Measurements from ENCODE around the gene NSUN6. TPM values are rescaled to one million over a fixed set of nuclear protein-coding genes. Genes with fewer than 3 reads are reported as not detected.
"Not testable (repeated sequence)": the region's sequence is repeated elsewhere in the genome, so short reads cannot be mapped to it uniquely, and the experiment has no call there.

The NSUN6 gene
- polyA plus RNA-seq, 4 donors: 17.7 to 41.0 (median 23.1) TPM

DNA sequence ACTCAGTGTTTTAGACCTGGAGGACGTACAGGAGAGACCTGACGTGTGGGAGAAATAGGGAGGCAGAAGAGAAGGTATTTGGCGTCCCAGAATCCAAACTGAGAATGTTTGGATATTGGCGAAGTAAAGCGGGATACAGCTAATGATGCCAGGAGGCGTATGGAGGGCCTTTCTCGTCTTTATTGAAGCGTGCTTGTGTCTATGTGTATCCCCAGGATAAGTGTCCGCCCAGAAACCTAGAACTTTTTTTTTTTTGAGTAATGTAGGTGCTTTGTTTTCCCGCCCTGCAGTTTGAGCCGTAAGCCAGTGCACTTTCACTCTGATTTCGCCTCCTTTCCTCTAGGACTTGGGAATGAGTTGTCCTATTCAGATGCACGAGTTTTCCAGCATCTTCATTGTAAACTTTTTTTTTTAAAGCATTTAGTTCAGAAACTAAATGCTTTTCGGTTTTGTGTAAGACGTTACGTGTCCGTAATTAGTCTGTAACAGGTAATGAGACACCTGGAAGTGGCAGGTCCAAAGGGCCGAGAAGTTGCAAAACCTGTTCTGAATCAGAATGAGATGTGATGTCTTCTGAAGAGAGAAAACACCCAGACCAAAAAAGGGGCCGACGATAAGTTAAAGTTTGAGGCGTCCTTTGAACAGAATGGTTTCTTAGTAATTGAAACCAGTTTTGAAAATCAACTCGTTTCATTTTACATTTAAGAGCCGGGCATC is 8.6 kb upstream of the NSUN6 start:
- DNase-seq (ENCODE audit: low read depth in 4 of 4, low spot score in 3 of 4): peak in 3 of 4 donors; percentile 26 to 43 (median 43)

GRCh38 chr10:18659125-18659818 is 7.9 kb upstream of the NSUN6 start, which contains the start of gene ARL5B:
TSS of gene ARL5B (plus strand) at chr10:18659431. CDS start at chr10:18659638, 207 bp downstream.
- DNase-seq (ENCODE audit: low read depth in 4 of 4, low spot score in 3 of 4): peak; percentile 92 to 96 (median 94)

- DNase-seq (ENCODE audit: low read depth in 4 of 4, low spot score in 3 of 4): no peak
Measured at GRCh38 chr10:18658271-18659124, 7.1 kb upstream of the NSUN6 start.

DNA sequence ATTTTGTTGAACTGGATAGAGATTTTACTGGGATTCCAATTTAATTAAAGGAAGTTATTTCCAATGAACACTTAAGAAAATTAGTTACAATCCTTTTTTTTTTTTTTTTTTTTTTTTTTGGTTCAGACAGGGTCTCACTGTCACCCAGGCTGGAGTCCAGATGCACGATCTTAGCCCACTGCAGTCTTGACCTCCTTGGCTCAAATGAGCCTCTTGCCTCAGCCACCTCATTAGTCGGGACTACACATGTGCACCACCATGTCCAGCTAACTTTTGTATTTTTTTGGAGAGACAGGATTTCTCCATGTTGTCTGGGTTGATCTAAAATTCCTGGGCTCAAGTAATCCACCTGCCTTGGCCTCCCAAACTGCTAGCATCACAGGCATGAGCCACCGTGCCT is 5.3 kb upstream of the NSUN6 start:
- DNase-seq (ENCODE audit: low read depth in 4 of 4, low spot score in 3 of 4): no peak

GRCh38 chr10:18653112-18653511 is 1.7 kb upstream of the NSUN6 start:
- no peak for DNase-seq (ENCODE audit: low read depth in 4 of 4, low spot score in 3 of 4)

GRCh38 chr10:18650404-18650997 is 886 bp downstream of the NSUN6 start:
- no peak for DNase-seq (ENCODE audit: low read depth in 4 of 4, low spot score in 3 of 4)

GRCh38 chr10:18649364-18649959 is 1.9 kb downstream of the NSUN6 start:
- DNase-seq (ENCODE audit: low read depth in 4 of 4, low spot score in 3 of 4): no peak

DNA sequence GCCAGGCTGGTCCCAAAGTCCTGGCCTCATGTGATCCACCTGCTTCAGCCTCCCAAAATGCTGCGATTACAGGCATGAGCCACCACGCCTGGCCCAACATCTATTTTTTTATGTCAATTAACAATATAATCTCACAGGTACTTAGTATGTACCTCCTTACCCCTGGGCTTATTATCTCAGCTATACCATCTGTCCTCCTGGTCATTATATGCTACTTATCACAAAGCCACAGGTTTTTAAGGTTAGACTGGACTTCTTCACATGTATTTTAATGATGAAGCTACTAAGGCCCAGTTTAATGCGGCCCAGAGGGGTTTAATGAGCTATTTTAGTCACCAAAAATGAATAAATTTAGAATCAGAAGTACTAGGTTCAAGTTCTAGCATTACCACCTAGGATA is 3.4 kb downstream of the NSUN6 start:
- no peak for DNase-seq (ENCODE audit: low read depth in 4 of 4, low spot score in 3 of 4)

DNA sequence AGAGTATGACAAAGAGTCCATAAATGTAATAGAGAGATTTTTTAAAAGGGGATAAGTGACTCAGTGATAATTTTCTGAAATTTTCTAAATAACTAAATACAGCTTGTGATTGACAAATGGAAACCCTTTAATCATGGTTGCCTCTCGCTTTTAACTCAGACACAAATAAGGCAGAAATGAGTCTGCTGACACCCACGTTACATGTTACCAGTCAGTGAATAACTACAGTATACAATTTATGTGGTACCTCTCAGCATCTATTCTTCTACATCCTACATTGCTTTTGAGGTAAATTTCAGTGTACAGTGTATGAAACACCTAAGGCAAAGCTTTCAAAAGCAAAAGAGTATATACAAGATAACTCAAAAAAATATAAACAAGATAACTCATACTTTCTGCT is 4.2 kb downstream of the NSUN6 start:
- DNase-seq (ENCODE audit: low read depth in 4 of 4, low spot score in 3 of 4): no peak

DNA sequence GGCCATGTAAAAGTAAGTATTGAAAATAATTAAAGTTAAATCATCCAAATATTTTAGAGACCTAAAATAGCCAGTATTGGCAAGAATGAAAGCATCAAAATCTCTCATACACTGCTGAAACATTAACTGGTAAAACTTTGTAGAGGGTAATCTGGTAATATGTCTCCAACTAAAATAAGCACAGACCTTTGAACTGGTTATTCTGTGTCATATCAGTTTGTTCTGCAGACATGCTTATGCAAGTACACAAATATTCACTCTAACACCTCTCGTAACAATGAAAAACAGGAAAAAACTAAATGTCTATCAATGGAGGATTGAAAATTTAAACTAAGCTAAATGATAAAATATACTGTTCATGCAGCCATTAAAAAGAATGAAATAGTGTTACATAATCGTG is 11.7 kb downstream of the NSUN6 start:
- not testable (repeated sequence) for DNase-seq (ENCODE audit: low read depth in 4 of 4, low spot score in 3 of 4)

DNA sequence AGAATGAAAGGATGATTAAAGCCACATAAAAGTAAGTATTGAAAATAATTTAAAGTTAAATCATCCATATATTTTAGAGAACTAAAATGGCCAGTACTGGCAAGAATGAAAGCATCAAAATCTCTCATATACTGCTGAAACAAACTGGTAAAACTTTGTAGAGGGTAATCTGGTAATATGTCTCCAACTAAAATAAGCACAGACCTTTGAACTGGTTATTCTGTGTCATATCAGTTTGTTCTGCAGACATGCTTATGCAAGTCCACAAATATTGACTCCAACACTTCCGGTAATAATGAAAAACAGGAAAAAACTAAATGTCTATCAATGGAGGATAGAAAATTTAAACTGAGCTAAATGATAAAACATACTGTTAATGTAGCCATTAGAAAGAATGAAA is 14.0 kb downstream of the NSUN6 start:
- DNase-seq (ENCODE audit: low read depth in 4 of 4, low spot score in 3 of 4): not testable (repeated sequence)

DNA sequence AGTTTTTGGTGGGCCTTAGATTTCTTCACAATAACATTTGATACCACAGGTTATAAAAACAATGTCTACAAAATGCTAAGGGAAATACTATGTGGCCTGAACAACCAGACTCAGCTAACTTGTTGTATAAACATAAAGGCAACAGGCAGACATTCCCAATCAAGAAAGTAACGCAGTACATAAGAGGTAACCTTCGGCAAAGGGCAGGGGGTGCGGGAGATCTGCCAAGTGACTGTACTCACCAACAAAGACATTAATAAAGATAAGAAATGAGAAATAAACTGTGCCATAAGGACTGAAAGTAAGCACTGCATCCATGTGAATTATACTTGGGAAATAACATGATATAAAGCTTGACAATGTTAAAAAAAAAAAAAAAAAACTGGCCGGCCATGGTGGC is 15.4 kb downstream of the NSUN6 start:
- DNase-seq (ENCODE audit: low read depth in 4 of 4, low spot score in 3 of 4): no peak

DNA sequence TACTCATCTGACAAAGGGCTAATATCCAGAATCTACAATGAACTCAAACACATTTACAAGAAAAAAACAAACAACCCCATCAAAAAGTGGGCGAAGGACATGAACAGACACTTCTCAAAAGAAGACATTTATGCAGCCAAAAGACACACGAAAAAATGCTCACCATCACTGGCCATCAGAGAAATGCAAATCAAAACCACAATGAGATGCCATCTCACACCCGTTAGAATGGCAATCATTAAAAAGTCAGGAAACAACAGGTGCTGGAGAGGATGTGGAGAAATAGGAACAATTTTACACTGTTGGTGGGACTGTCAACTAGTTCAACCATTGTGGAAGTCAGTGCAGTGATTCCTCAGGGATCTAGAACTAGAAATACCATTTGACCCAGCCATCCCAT is 18.9 kb downstream of the NSUN6 start:
- DNase-seq (ENCODE audit: low read depth in 4 of 4, low spot score in 3 of 4): not testable (repeated sequence)

DNA sequence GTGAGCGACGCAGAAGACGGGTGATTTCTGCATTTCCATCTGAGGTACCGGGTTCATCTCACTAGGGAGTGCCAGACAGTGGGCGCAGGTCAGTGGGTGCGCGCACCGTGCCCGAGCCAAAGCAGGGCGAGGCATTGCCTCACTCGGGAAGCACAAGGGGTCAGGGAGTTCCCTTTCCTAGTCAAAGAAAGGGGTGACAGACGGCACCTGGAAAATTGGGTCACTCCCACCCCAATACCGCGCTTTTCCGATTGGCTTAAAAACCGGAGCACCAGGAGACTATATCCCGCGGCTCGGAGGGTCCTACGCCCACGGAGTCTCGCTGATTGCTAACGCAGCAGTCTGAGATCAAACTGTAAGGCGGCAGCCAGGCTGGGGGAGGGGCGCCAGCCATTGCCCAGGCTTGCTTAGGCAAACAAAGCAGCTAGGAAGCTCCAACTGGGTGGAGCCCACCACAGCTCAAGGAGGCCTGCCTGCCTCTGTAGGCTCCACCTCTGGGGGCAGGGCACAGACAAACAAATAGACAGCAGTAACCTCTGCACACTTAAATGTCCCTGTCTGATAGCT is 23.9 kb downstream of the NSUN6 start:
- peak in 2 of 4 donors; percentile 32 to 42 for DNase-seq (ENCODE audit: low read depth in 4 of 4, low spot score in 3 of 4)

- DNase-seq (ENCODE audit: low read depth in 4 of 4, low spot score in 3 of 4): no peak
Measured at GRCh38 chr10:18625886-18626285, 25.5 kb downstream of the NSUN6 start.

DNA sequence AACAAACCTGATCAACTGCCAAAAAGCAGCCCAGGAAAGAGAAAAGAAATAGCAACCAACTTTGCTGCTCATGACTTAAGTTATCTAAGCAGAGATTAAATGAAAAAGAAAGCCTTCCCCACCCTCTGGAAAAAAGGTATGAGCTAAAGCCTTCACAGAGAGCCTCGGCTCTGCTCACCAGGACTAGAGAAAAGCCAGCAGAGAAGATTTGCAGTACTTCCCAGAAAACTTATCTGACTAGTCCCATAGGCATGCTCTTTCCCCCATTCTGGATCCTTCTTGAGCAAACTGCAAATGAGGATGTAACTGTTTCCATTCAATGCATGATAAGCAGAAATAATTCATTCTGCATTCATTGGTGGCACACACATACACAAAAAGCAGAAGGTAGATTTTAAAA is 27.7 kb downstream of the NSUN6 start:
- not testable (repeated sequence) for DNase-seq (ENCODE audit: low read depth in 4 of 4, low spot score in 3 of 4)

DNA sequence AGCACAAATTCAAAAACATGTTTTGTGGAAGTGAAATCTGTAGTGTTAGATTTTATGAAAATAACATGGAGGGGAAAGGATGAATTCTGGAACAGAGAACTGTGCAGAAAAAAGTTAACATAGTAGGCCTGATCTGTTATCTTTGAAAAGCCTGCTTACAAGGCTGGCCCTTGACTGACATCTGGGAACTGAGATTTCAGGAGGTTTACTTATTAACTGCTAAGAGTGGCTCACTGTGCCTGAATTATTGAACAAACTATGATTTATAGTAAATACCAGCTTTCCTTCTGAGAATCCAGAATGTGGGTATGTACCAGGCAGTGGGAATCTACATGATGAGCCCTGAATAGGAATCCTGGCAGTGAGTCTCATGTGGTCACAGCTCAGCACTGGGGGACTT is 30.5 kb downstream of the NSUN6 start:
- DNase-seq (ENCODE audit: low read depth in 4 of 4, low spot score in 3 of 4): no peak

DNA sequence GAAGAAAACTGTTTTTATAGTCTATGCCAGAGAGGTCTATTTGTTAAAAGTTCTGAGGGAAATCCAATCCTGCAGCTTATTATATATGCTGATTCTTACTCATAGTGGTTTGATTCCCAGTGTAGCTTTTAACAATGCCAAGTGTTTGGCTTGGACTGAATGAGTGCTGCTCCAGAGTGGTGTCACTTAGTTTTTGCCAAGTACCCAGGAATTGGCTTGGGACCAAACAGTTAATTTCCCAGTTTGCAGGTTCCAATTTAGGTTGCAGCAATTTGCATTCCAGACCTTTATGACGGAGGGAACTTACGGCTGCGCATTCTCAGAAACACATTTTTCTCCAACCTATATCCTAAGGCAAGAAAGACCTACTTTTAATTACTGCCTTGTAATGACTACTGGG is 32.4 kb downstream of the NSUN6 start:
- no peak for DNase-seq (ENCODE audit: low read depth in 4 of 4, low spot score in 3 of 4)

GRCh38 chr10:18616337-18616736 is 35.0 kb downstream of the NSUN6 start:
- DNase-seq (ENCODE audit: low read depth in 4 of 4, low spot score in 3 of 4): no peak

GRCh38 chr10:18615618-18616017 is 35.8 kb downstream of the NSUN6 start:
- DNase-seq (ENCODE audit: low read depth in 4 of 4, low spot score in 3 of 4): no peak
